Osteocyte (in vitro differentiated cells): ENCODE results near the gene SLC5A10. TPM values are rescaled to one million over a fixed set of nuclear protein-coding genes. Genes with fewer than 3 reads are reported as not detected.

Experiments
- total RNA-seq: library from RNA; stranded (reverse); gene quantifications from 2 replicates; pipeline ENCODE4 v1.2.1, GENCODE V29; 2021

SLC5A10 gene
- total RNA-seq, 1 donor from 2014 or later, result not detected

Other genes starting within 250 kb of the SLC5A10 start
- gene FBXW10, start 208.1 kb upstream of the SLC5A10 start, total RNA-seq, result not detected in 2 replicates
- gene TVP23B, start 171.0 kb upstream of the SLC5A10 start, total RNA-seq, result 33.2 and 39.4 TPM in 2 replicates
- gene PRPSAP2, start 94.0 kb upstream of the SLC5A10 start, total RNA-seq, result 25.7 and 27.1 TPM in 2 replicates
- 4.1 and 4.7 TPM in 2 replicates for gene FAM83G, start 52.6 kb downstream of the SLC5A10 start, total RNA-seq
- gene GRAP, start 94.8 kb downstream of the SLC5A10 start, total RNA-seq, result not detected in 2 replicates
- not detected in 2 replicates for gene GRAPL, start 175.4 kb downstream of the SLC5A10 start, total RNA-seq